RWPE1 (cell line): ENCODE measurements around the gene UQCC5.

Experiments
- CTCF ChIA-PET: fragments of 350-600 bp; sonication (Branson Sonifier 250); formaldehyde crosslinking; extraction: SDS; loops from one replicate; lab custom pipeline; 2021; lab: Yijun Ruan, JAX
- POLR2A ChIA-PET: fragments of 400-600 bp; formaldehyde crosslinking; extraction: SDS; loops from one replicate; lab custom pipeline; 2020; ENCODE audit warnings: antibody characterized with exemption; ENCODE audit not compliant: low non-redundant PET; lab: Yijun Ruan, JAX
- DNase-seq: peaks from one replicate; pipeline ENCODE4 v3.0.0; 2012; ENCODE audit warnings: low spot score
- H3K27ac ChIP-seq: fragments of 450-650 bp; 2 replicates; pipeline ENCODE4 v1.5.1; 2017
- CTCF ChIP-seq: fragments of 450-650 bp; conservative IDR thresholded peaks from 2 replicates; pipeline ENCODE4 v1.5.1; 2017; ENCODE audit warnings: low read depth, mild to moderate bottlenecking

UQCC5 gene

GRCh38 chr3:52494886-52495495 lies 41.4 kb upstream of the UQCC5 start, which contains the start of gene STAB1:
STAB1 (plus strand) TSS chr3:52495338; CDS start chr3:52495414, 76 bp downstream.
- TF ChIP-seq CTCF: no peak
- H3K27ac ChIP-seq: peak within 1 kb of the TSS; percentile 53
- POLR2A ChIA-PET: no interaction called here
- DNase-seq: no peak
- CTCF ChIA-PET: no interaction called here

- peak overlapping the region; percentile 53 for H3K27ac ChIP-seq
- ChIA-PET CTCF (no interaction called here), POLR2A (no interaction called here)
- TF ChIP-seq CTCF: no peak
- DNase-seq: no peak
Observed at GRCh38 chr3:52495777-52496602, 40.4 kb upstream of the UQCC5 start.

- no peak for TF ChIP-seq CTCF
- peak overlapping the region; percentile 9; the same call in 1 of the 2 replicates for H3K27ac ChIP-seq
- ChIA-PET POLR2A (no interaction called here), CTCF (no interaction called here)
- DNase-seq: no peak
Observed at GRCh38 chr3:52498137-52499054, 38.0 kb upstream of the UQCC5 start.

- H3K27ac ChIP-seq: no peak overlapping the region
- CTCF ChIA-PET: no interaction called here
- POLR2A ChIA-PET: no interaction called here
- no peak for TF ChIP-seq CTCF
- no peak for DNase-seq
Observed at GRCh38 chr3:52501046-52501445, 35.4 kb upstream of the UQCC5 start.

GRCh38 chr3:52502001-52502400 lies 34.4 kb upstream of the UQCC5 start:
- no peak overlapping the region for H3K27ac ChIP-seq
- ChIA-PET CTCF (no interaction called here), POLR2A (no interaction called here)
- no peak for DNase-seq
- TF ChIP-seq CTCF: no peak

- no peak overlapping the region for H3K27ac ChIP-seq
- DNase-seq: no peak
- TF ChIP-seq CTCF: no peak
- ChIA-PET CTCF (no interaction called here), POLR2A (no interaction called here)
Observed at GRCh38 chr3:52502808-52503350, 33.5 kb upstream of the UQCC5 start.
